Measurements from ENCODE around the gene ACSS1. TPM values are rescaled to one million over a fixed set of nuclear protein-coding genes. Genes with fewer than 3 reads are reported as not detected.

ACSS1 gene
- total RNA-seq, 1 experiment from 2014 or later = 13.0 TPM

- Histone ChIP-seq H3K4me1 (no peaks in the 10 kb centered on the region), H3K36me3 (peaks cover 74% of the 10 kb centered on the region), H3K9me3 (replicated peaks) (peaks cover 9% of the 10 kb centered on the region; the same call in 1 of the 2 replicates), H3K27me3 (no peaks in the 10 kb centered on the region), H3K27ac (no peak overlapping the region), H3K4me3 (no peak overlapping the region)
- no peak for DNase-seq
These were observed 80.6 kb downstream of the ACSS1 start for GRCh38 chr20:24977336-24977735.

- Histone ChIP-seq H3K36me3 (peaks cover 40% of the 10 kb centered on the region), H3K9me3 (replicated peaks) (peaks cover 9% of the 10 kb centered on the region; the same call in 1 of the 2 replicates)
- DNase-seq = no peak
These were observed 85.6 kb downstream of the ACSS1 start for GRCh38 chr20:24972341-24972740.

GRCh38 chr20:24971376-24972101, 86.4 kb downstream of the ACSS1 start:
- Histone ChIP-seq H3K9me3 (replicated peaks) (peaks cover 4% of the 10 kb centered on the region; the same call in 1 of the 2 replicates), H3K4me3 (no peak overlapping the region), H3K36me3 (peaks cover 33% of the 10 kb centered on the region)

More at GRCh38 chr20:24972341-24972740, 85.6 kb downstream of the ACSS1 start:
- Histone ChIP-seq H3K27me3 (no peaks in the 10 kb centered on the region), H3K4me1 (no peaks in the 10 kb centered on the region), H3K4me3 (no peak overlapping the region), H3K27ac (no peak overlapping the region)

GRCh38 chr20:24970754-24971153, 87.2 kb downstream of the ACSS1 start:
- no peaks in the 10 kb centered on the region for H3K27me3 ChIP-seq
- no peak overlapping the region for H3K4me3 ChIP-seq
- no peak for DNase-seq
- H3K27ac ChIP-seq = no peak overlapping the region
- no peaks in the 10 kb centered on the region for H3K9me3 ChIP-seq (replicated peaks)
- H3K4me1 ChIP-seq = no peaks in the 10 kb centered on the region
- peaks cover 25% of the 10 kb centered on the region for H3K36me3 ChIP-seq

More at GRCh38 chr20:24971376-24972101, 86.4 kb downstream of the ACSS1 start:
- Histone ChIP-seq H3K4me1 (no peaks in the 10 kb centered on the region), H3K27me3 (no peaks in the 10 kb centered on the region), H3K27ac (no peak overlapping the region)
- peak in 1 of 2 experiments; percentile 50 for DNase-seq

- Histone ChIP-seq H3K27ac (no peak overlapping the region), H3K4me3 (no peak overlapping the region), H3K27me3 (no peaks in the 10 kb centered on the region), H3K4me1 (no peaks in the 10 kb centered on the region), H3K36me3 (peaks cover 22% of the 10 kb centered on the region), H3K9me3 (replicated peaks) (no peaks in the 10 kb centered on the region)
- DNase-seq = no peak
These were observed 87.8 kb downstream of the ACSS1 start for GRCh38 chr20:24970030-24970553.

- H3K36me3 ChIP-seq = peaks cover 22% of the 10 kb centered on the region
- H3K4me3 ChIP-seq = no peak overlapping the region
- DNase-seq = no peak
- H3K4me1 ChIP-seq = no peaks in the 10 kb centered on the region
- H3K9me3 ChIP-seq (replicated peaks) = no peaks in the 10 kb centered on the region
- no peaks in the 10 kb centered on the region for H3K27me3 ChIP-seq
- H3K27ac ChIP-seq = no peak overlapping the region
These were observed 88.5 kb downstream of the ACSS1 start for GRCh38 chr20:24969186-24970029.

GRCh38 chr20:24968278-24968800, 89.6 kb downstream of the ACSS1 start:
- H3K27ac ChIP-seq = no peak overlapping the region
- no peaks in the 10 kb centered on the region for H3K9me3 ChIP-seq (replicated peaks)
- no peaks in the 10 kb centered on the region for H3K27me3 ChIP-seq
- H3K4me3 ChIP-seq = no peak overlapping the region
- no peaks in the 10 kb centered on the region for H3K4me1 ChIP-seq
- no peak for DNase-seq
- peaks cover 25% of the 10 kb centered on the region for H3K36me3 ChIP-seq

GRCh38 chr20:24966317-24967012, 91.5 kb downstream of the ACSS1 start:
- Histone ChIP-seq H3K4me1 (no peaks in the 10 kb centered on the region), H3K9me3 (replicated peaks) (no peaks in the 10 kb centered on the region), H3K36me3 (peaks cover 26% of the 10 kb centered on the region), H3K4me3 (no peak overlapping the region), H3K27ac (no peak overlapping the region), H3K27me3 (no peaks in the 10 kb centered on the region)
- no peak for DNase-seq

GRCh38 chr20:24965065-24965919, 92.6 kb downstream of the ACSS1 start:
- no peak overlapping the region for H3K4me3 ChIP-seq
- DNase-seq = no peak
- H3K27ac ChIP-seq = no peak overlapping the region

GRCh38 chr20:24964506-24964840, 93.5 kb downstream of the ACSS1 start:
- H3K36me3 ChIP-seq = peaks cover 31% of the 10 kb centered on the region
- no peak for DNase-seq
- H3K27ac ChIP-seq = no peak overlapping the region
- no peak overlapping the region for H3K4me3 ChIP-seq
- no peaks in the 10 kb centered on the region for H3K27me3 ChIP-seq
- H3K9me3 ChIP-seq (replicated peaks) = no peaks in the 10 kb centered on the region
- no peaks in the 10 kb centered on the region for H3K4me1 ChIP-seq

More at GRCh38 chr20:24965065-24965919, 92.6 kb downstream of the ACSS1 start:
- H3K9me3 ChIP-seq (replicated peaks) = no peaks in the 10 kb centered on the region
- H3K4me1 ChIP-seq = no peaks in the 10 kb centered on the region
- H3K36me3 ChIP-seq = peaks cover 31% of the 10 kb centered on the region
- no peaks in the 10 kb centered on the region for H3K27me3 ChIP-seq

- Histone ChIP-seq H3K27ac (no peak overlapping the region), H3K4me3 (no peak overlapping the region), H3K9me3 (replicated peaks) (no peaks in the 10 kb centered on the region), H3K4me1 (no peaks in the 10 kb centered on the region), H3K27me3 (no peaks in the 10 kb centered on the region), H3K36me3 (peaks cover 31% of the 10 kb centered on the region)
- DNase-seq = no peak
These were observed 94.0 kb downstream of the ACSS1 start for GRCh38 chr20:24963672-24964505.

- Histone ChIP-seq H3K36me3 (peaks cover 28% of the 10 kb centered on the region), H3K27ac (no peak overlapping the region), H3K4me1 (no peaks in the 10 kb centered on the region), H3K27me3 (no peaks in the 10 kb centered on the region), H3K9me3 (replicated peaks) (no peaks in the 10 kb centered on the region), H3K4me3 (no peak overlapping the region)
- no peak for DNase-seq
These were observed 95.4 kb downstream of the ACSS1 start for GRCh38 chr20:24962510-24962909.

GRCh38 chr20:24962182-24962492, 95.8 kb downstream of the ACSS1 start:
- no peak overlapping the region for H3K4me3 ChIP-seq
- no peaks in the 10 kb centered on the region for H3K4me1 ChIP-seq
- no peaks in the 10 kb centered on the region for H3K27me3 ChIP-seq
- no peak for DNase-seq
- peaks cover 28% of the 10 kb centered on the region for H3K36me3 ChIP-seq
- H3K9me3 ChIP-seq (replicated peaks) = no peaks in the 10 kb centered on the region
- no peak overlapping the region for H3K27ac ChIP-seq
